ENCODE measurements around the gene PDSS2.

PDSS2 gene

GRCh38 chr6:107447663-107448216 lies 11.6 kb downstream of the PDSS2 start:
- H3K36me3 ChIP-seq (ENCODE audit: control insufficient read depth in 1 of 2, insufficient read depth in 2 of 2, low read length in 2 of 2), result peaks cover 2 to 3% of the 10 kb centered on the region in 2 experiments
- no peak overlapping the region for H3K23ac ChIP-seq (ENCODE audit: low read length)
- H2BK12ac ChIP-seq (ENCODE audit: low read length), result no peak overlapping the region
- no peak overlapping the region for H3K4me2 ChIP-seq (ENCODE audit: low read length)
- peaks cover 5 to 8% of the 10 kb centered on the region in 2 experiments for H3K4me1 ChIP-seq (ENCODE audit: control insufficient read depth in 1 of 2, insufficient read depth in 2 of 2, low read length in 2 of 2)
- no peak overlapping the region for H2BK120ac ChIP-seq (ENCODE audit: insufficient read depth, low read length, poor library complexity)
- H4K8ac ChIP-seq (ENCODE audit: low read depth, low read length), result no peak overlapping the region
- H4K12ac ChIP-seq (ENCODE audit: low read depth, low read length), result no peak overlapping the region
- WGBS (ENCODE audit: extremely low coverage, insufficient coverage, insufficient read length), result no CpG with 5 or more reads among the region's 2 CpGs
- H3K4ac ChIP-seq (ENCODE audit: low read depth, low read length), result no peak overlapping the region
- H3K14ac ChIP-seq (ENCODE audit: low read length), result no peak overlapping the region
- H3K79me2 ChIP-seq (ENCODE audit: control insufficient read depth, insufficient read depth, low read length, poor library complexity), result no peaks in the 10 kb centered on the region
- no peak for DNase-seq
- H3K4me3 ChIP-seq (ENCODE audit: low read depth, low read length), result no peak overlapping the region
- H3K9ac ChIP-seq (ENCODE audit: low read length), result no peak overlapping the region
- no peak overlapping the region for H2AK5ac ChIP-seq (ENCODE audit: low read length)
- no peak overlapping the region for H2BK5ac ChIP-seq (ENCODE audit: low read depth, low read length, poor library complexity)
- H4K91ac ChIP-seq (ENCODE audit: low read depth, low read length), result no peak overlapping the region
- H3K18ac ChIP-seq (ENCODE audit: low read length), result no peak overlapping the region
- H3K27me3 ChIP-seq (ENCODE audit: insufficient read depth, low read length), result no peaks in the 10 kb centered on the region
- H2AFZ ChIP-seq (ENCODE audit: insufficient read depth, low read length, poor library complexity), result no peak overlapping the region
- peaks cover 6% of the 10 kb centered on the region for H3K9me3 ChIP-seq (ENCODE audit: insufficient read depth, low read depth, low read length)
- H3K27ac ChIP-seq (ENCODE audit: low read depth, low read length), result no peak overlapping the region
- H3K79me1 ChIP-seq (ENCODE audit: low read length), result no peaks in the 10 kb centered on the region

GRCh38 chr6:107444277-107444676 lies 15.1 kb downstream of the PDSS2 start:
- Histone ChIP-seq H4K8ac (ENCODE audit: low read depth, low read length) (no peak overlapping the region), H2BK120ac (ENCODE audit: insufficient read depth, low read length, poor library complexity) (no peak overlapping the region), H3K79me2 (ENCODE audit: control insufficient read depth, insufficient read depth, low read length, poor library complexity) (no peaks in the 10 kb centered on the region), H3K4ac (ENCODE audit: low read depth, low read length) (no peak overlapping the region), H2AK5ac (ENCODE audit: low read length) (no peak overlapping the region), H3K23ac (ENCODE audit: low read length) (no peak overlapping the region), H3K14ac (ENCODE audit: low read length) (no peak overlapping the region), H3K4me3 (ENCODE audit: low read depth, low read length) (no peak overlapping the region), H3K18ac (ENCODE audit: low read length) (no peak overlapping the region), H3K9ac (ENCODE audit: low read length) (no peak overlapping the region), H3K27me3 (ENCODE audit: insufficient read depth, low read length) (no peaks in the 10 kb centered on the region), H2BK5ac (ENCODE audit: low read depth, low read length, poor library complexity) (no peak overlapping the region), H3K36me3 (ENCODE audit: control insufficient read depth in 1 of 2, insufficient read depth in 2 of 2, low read length in 2 of 2) (peaks cover 2 to 3% of the 10 kb centered on the region in 2 experiments), H2BK12ac (ENCODE audit: low read length) (no peak overlapping the region), H3K4me1 (ENCODE audit: control insufficient read depth in 1 of 2, insufficient read depth in 2 of 2, low read length in 2 of 2) (no peaks in the 10 kb centered on the region), H4K91ac (ENCODE audit: low read depth, low read length) (no peak overlapping the region), H3K9me3 (ENCODE audit: insufficient read depth, low read depth, low read length) (peaks cover 6% of the 10 kb centered on the region), H2AFZ (ENCODE audit: insufficient read depth, low read length, poor library complexity) (no peak overlapping the region), H3K79me1 (ENCODE audit: low read length) (no peaks in the 10 kb centered on the region), H3K27ac (ENCODE audit: low read depth, low read length) (no peak overlapping the region), H3K4me2 (ENCODE audit: low read length) (no peak overlapping the region), H4K12ac (ENCODE audit: low read depth, low read length) (no peak overlapping the region)
- DNase-seq, result no peak
- no CpG with 5 or more reads among the region's 1 CpG for WGBS (ENCODE audit: extremely low coverage, insufficient coverage, insufficient read length)

- no peak overlapping the region for H2BK5ac ChIP-seq (ENCODE audit: low read depth, low read length, poor library complexity)
- H4K8ac ChIP-seq (ENCODE audit: low read depth, low read length), result no peak overlapping the region
- no peak for DNase-seq
- no peak overlapping the region for H3K14ac ChIP-seq (ENCODE audit: low read length)
- no peak overlapping the region for H3K27ac ChIP-seq (ENCODE audit: low read depth, low read length)
- H3K4me1 ChIP-seq (ENCODE audit: control insufficient read depth in 1 of 2, insufficient read depth in 2 of 2, low read length in 2 of 2), result no peaks in the 10 kb centered on the region
- H2AFZ ChIP-seq (ENCODE audit: insufficient read depth, low read length, poor library complexity), result no peak overlapping the region
- H3K23ac ChIP-seq (ENCODE audit: low read length), result no peak overlapping the region
- no peak overlapping the region for H4K91ac ChIP-seq (ENCODE audit: low read depth, low read length)
- H4K12ac ChIP-seq (ENCODE audit: low read depth, low read length), result no peak overlapping the region
- H2BK120ac ChIP-seq (ENCODE audit: insufficient read depth, low read length, poor library complexity), result no peak overlapping the region
- no peak overlapping the region for H2AK5ac ChIP-seq (ENCODE audit: low read length)
- no peak overlapping the region for H3K4me2 ChIP-seq (ENCODE audit: low read length)
- no peak overlapping the region for H2BK12ac ChIP-seq (ENCODE audit: low read length)
- H3K4me3 ChIP-seq (ENCODE audit: low read depth, low read length), result no peak overlapping the region
- no peaks in the 10 kb centered on the region for H3K27me3 ChIP-seq (ENCODE audit: insufficient read depth, low read length)
- no peaks in the 10 kb centered on the region for H3K79me1 ChIP-seq (ENCODE audit: low read length)
- H3K18ac ChIP-seq (ENCODE audit: low read length), result no peak overlapping the region
- H3K4ac ChIP-seq (ENCODE audit: low read depth, low read length), result no peak overlapping the region
- H3K79me2 ChIP-seq (ENCODE audit: control insufficient read depth, insufficient read depth, low read length, poor library complexity), result no peaks in the 10 kb centered on the region
- peaks cover 2 to 3% of the 10 kb centered on the region in 2 experiments for H3K36me3 ChIP-seq (ENCODE audit: control insufficient read depth in 1 of 2, insufficient read depth in 2 of 2, low read length in 2 of 2)
- H3K9me3 ChIP-seq (ENCODE audit: insufficient read depth, low read depth, low read length), result peaks cover 6% of the 10 kb centered on the region
- no peak overlapping the region for H3K9ac ChIP-seq (ENCODE audit: low read length)
- WGBS (ENCODE audit: extremely low coverage, insufficient coverage, insufficient read length), result no CpG with 5 or more reads among the region's 7 CpGs
Observed at GRCh38 chr6:107443608-107444267, 15.6 kb downstream of the PDSS2 start.

- Histone ChIP-seq H3K4ac (ENCODE audit: low read depth, low read length) (no peak overlapping the region), H2BK5ac (ENCODE audit: low read depth, low read length, poor library complexity) (no peak overlapping the region), H3K23ac (ENCODE audit: low read length) (no peak overlapping the region), H3K27me3 (ENCODE audit: insufficient read depth, low read length) (no peaks in the 10 kb centered on the region), H3K36me3 (ENCODE audit: control insufficient read depth in 1 of 2, insufficient read depth in 2 of 2, low read length in 2 of 2) (peaks cover 2 to 3% of the 10 kb centered on the region in 2 experiments), H4K12ac (ENCODE audit: low read depth, low read length) (no peak overlapping the region), H3K79me1 (ENCODE audit: low read length) (no peaks in the 10 kb centered on the region), H2AFZ (ENCODE audit: insufficient read depth, low read length, poor library complexity) (no peak overlapping the region), H3K14ac (ENCODE audit: low read length) (no peak overlapping the region), H2BK120ac (ENCODE audit: insufficient read depth, low read length, poor library complexity) (no peak overlapping the region), H3K4me1 (ENCODE audit: control insufficient read depth in 1 of 2, insufficient read depth in 2 of 2, low read length in 2 of 2) (no peaks in the 10 kb centered on the region), H3K79me2 (ENCODE audit: control insufficient read depth, insufficient read depth, low read length, poor library complexity) (no peaks in the 10 kb centered on the region), H3K4me2 (ENCODE audit: low read length) (no peak overlapping the region), H3K9ac (ENCODE audit: low read length) (no peak overlapping the region), H3K18ac (ENCODE audit: low read length) (no peak overlapping the region), H2AK5ac (ENCODE audit: low read length) (no peak overlapping the region), H4K8ac (ENCODE audit: low read depth, low read length) (no peak overlapping the region), H3K9me3 (ENCODE audit: insufficient read depth, low read depth, low read length) (peaks cover 6% of the 10 kb centered on the region), H3K4me3 (ENCODE audit: low read depth, low read length) (no peak overlapping the region), H3K27ac (ENCODE audit: low read depth, low read length) (no peak overlapping the region), H4K91ac (ENCODE audit: low read depth, low read length) (no peak overlapping the region), H2BK12ac (ENCODE audit: low read length) (no peak overlapping the region)
- WGBS (ENCODE audit: extremely low coverage, insufficient coverage, insufficient read length), result no CpG with 5 or more reads among the region's 2 CpGs
- DNase-seq, result no peak
Observed at GRCh38 chr6:107442938-107443607, 16.3 kb downstream of the PDSS2 start.
